ENCODE data around the gene JPH3. TPM values are rescaled to one million over a fixed set of nuclear protein-coding genes. Genes with fewer than 3 reads are reported as not detected.

Gene JPH3
- polyA plus RNA-seq, 2 of the 4 experiments (the other 2 are of a cell fraction): 0.36 to 1.6 TPM

DNA sequence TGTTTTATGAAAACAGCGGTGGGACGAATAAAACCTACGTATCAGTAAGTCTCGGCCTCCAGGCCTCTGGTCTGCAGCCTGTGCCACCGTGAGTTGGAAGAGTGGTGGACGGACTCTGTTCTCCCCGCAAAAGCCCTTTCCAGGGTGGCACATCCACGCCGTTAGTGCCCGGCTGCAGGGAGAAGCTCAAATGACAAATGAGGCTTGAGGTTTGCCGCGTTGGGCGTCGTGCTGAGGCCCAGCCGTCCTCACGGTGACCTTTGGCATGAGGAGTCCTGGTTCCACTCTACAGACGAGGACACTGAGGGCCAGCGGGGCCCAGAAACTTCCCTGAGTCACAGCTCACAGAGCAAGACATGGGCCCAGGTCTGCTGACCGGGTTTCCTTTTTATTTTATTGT lies 40.2 kb downstream of the JPH3 start:
- Histone ChIP-seq H3K4me1 (no peaks in the 10 kb centered on the region), H3K9me3 (no peaks in the 10 kb centered on the region), H3K4me2 (no peak overlapping the region), H3K27ac (no peak overlapping the region), H3K4me3 (no peak overlapping the region)
- ATAC-seq: no peak
- no peak for TF ChIP-seq FOSB (CRISPR knock-in tag; IDR thresholded peaks at IDR 0.05)
- no peak for TF ChIP-seq TP53 (CRISPR knock-in tag; IDR thresholded peaks at IDR 0.05)
- TF ChIP-seq ZNF302 (CRISPR knock-in tag; IDR thresholded peaks at IDR 0.05): no peak
- no peak for TF ChIP-seq KDM1A (IDR thresholded peaks at IDR 0.05; ENCODE audit: low read depth)
- no peak for TF ChIP-seq PHF8 (IDR thresholded peaks at IDR 0.05; ENCODE audit: borderline replicate concordance, low read depth)
- no peak for TF ChIP-seq MAX (IDR thresholded peaks at IDR 0.05)
- TF ChIP-seq, protein P1, sequence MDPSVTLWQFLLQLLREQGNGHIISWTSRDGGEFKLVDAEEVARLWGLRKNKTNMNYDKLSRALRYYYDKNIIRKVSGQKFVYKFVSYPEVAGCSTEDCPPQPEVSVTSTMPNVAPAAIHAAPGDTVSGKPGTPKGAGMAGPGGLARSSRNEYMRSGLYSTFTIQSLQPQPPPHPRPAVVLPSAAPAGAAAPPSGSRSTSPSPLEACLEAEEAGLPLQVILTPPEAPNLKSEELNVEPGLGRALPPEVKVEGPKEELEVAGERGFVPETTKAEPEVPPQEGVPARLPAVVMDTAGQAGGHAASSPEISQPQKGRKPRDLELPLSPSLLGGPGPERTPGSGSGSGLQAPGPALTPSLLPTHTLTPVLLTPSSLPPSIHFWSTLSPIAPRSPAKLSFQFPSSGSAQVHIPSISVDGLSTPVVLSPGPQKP (IDR thresholded peaks at IDR 0.05; ENCODE audit: low read depth, low read length): no peak
- TF ChIP-seq ZFP36 (IDR thresholded peaks at IDR 0.05; ENCODE audit: borderline replicate concordance, partially characterized antibody): no peak
- TF ChIP-seq HES2 (IDR thresholded peaks at IDR 0.05): no peak
- no peak for TF ChIP-seq MAFK (IDR thresholded peaks at IDR 0.05; ENCODE audit: partially characterized antibody)
- no peak for TF ChIP-seq MAZ (IDR thresholded peaks at IDR 0.05; ENCODE audit: borderline replicate concordance, low read depth, low read length)
- TF ChIP-seq RAD21 (conservative IDR thresholded peaks at IDR 0.05 in 1 of 2, IDR thresholded peaks at IDR 0.05 in 1 of 2): no peak
- TF ChIP-seq FOXS1 (CRISPR knock-in tag; IDR thresholded peaks at IDR 0.05): no peak
- no peak for TF ChIP-seq TFCP2L1 (CRISPR knock-in tag; IDR thresholded peaks at IDR 0.05)
- TF ChIP-seq, protein P2, sequence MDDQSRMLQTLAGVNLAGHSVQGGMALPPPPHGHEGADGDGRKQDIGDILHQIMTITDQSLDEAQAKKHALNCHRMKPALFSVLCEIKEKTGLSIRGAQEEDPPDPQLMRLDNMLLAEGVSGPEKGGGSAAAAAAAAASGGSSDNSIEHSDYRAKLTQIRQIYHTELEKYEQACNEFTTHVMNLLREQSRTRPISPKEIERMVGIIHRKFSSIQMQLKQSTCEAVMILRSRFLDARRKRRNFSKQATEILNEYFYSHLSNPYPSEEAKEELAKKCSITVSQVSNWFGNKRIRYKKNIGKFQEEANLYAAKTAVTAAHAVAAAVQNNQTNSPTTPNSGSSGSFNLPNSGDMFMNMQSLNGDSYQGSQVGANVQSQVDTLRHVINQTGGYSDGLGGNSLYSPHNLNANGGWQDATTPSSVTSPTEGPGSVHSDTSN (IDR thresholded peaks at IDR 0.05): no peak
- ChIA-PET CTCF (interaction anchor here (1.1 to 1.9 kb wide), 2 partner anchors 91 to 226 kb away, joined by 3 to 6 read pairs; no protein-coding TSS in a partner anchor), POLR2A (no interaction called here)
- DNase-seq (ENCODE audit: low read depth in 1 of 2, low spot score in 1 of 2): no peak
- 70% methylated on average over 19 of the region's 19 CpGs for WGBS (ENCODE audit: missing lambda C conversion rate)
- FAIRE-seq: no peak

DNA sequence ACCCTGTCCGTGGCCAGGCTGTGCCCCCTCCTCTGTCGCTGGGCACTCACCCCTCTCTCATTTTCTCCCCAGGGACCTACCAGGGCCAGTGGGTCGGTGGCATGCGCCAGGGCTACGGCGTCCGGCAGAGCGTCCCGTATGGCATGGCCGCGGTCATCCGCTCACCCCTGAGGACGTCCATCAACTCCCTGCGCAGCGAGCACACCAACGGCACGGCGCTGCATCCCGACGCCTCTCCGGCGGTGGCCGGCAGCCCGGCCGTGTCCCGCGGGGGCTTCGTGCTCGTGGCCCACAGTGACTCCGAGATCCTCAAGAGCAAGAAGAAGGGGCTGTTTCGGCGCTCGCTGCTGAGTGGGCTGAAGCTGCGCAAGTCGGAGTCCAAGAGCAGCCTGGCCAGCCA lies 41.9 kb downstream of the JPH3 start:
- POLR2A ChIA-PET: no interaction called here
- Histone ChIP-seq H3K4me1 (peaks cover 7% of the 10 kb centered on the region), H3K4me3 (no peak overlapping the region), H3K4me2 (no peak overlapping the region), H3K9me3 (no peaks in the 10 kb centered on the region), H3K27ac (no peak overlapping the region)
- 86% methylated on average over 35 of the region's 35 CpGs for WGBS (ENCODE audit: missing lambda C conversion rate)
- DNase-seq (ENCODE audit: low read depth in 1 of 2, low spot score in 1 of 2): no peak
- ATAC-seq: no peak
- no peak for TF ChIP-seq CHD4 (IDR thresholded peaks at IDR 0.05; ENCODE audit: borderline replicate concordance)
- TF ChIP-seq EHF (CRISPR knock-in tag; IDR thresholded peaks at IDR 0.05): no peak
- no peak for TF ChIP-seq JUN (IDR thresholded peaks at IDR 0.05)
- no peak for TF ChIP-seq TP53 (CRISPR knock-in tag; IDR thresholded peaks at IDR 0.05)
- TF ChIP-seq MAX (IDR thresholded peaks at IDR 0.05): no peak
- TF ChIP-seq MAZ (IDR thresholded peaks at IDR 0.05; ENCODE audit: borderline replicate concordance, low read depth, low read length): no peak
- TF ChIP-seq HOXA7 (CRISPR knock-in tag; IDR thresholded peaks at IDR 0.05): no peak
- no peak for TF ChIP-seq RAD21 (conservative IDR thresholded peaks at IDR 0.05 in 1 of 2, IDR thresholded peaks at IDR 0.05 in 1 of 2)
- no peak for TF ChIP-seq RFX5 (IDR thresholded peaks at IDR 0.05)
- no peak for TF ChIP-seq KDM1A (IDR thresholded peaks at IDR 0.05; ENCODE audit: low read depth)
- no peak for TF ChIP-seq CHD2 (IDR thresholded peaks at IDR 0.05; ENCODE audit: low read length, partially characterized antibody)
- no peak for TF ChIP-seq EP300 (IDR thresholded peaks at IDR 0.05)
- no peak for TF ChIP-seq POLR2AphosphoS2 (conservative IDR thresholded peaks at IDR 0.05; ENCODE audit: low read length)
- TF ChIP-seq ZFP36 (IDR thresholded peaks at IDR 0.05; ENCODE audit: borderline replicate concordance, partially characterized antibody): no peak
- no peak for TF ChIP-seq CEBPB (IDR thresholded peaks at IDR 0.05)
- no peak for TF ChIP-seq PHF8 (IDR thresholded peaks at IDR 0.05; ENCODE audit: borderline replicate concordance, low read depth)
- TF ChIP-seq BCL3 (IDR thresholded peaks at IDR 0.05): no peak
- no peak for TF ChIP-seq USF2 (IDR thresholded peaks at IDR 0.05)
- CTCF ChIA-PET: interaction anchor here (1.4 to 13.7 kb wide), 2 partner anchors 8 to 55 kb away, joined by 6 to 150 read pairs; no protein-coding TSS in a partner anchor
- FAIRE-seq: no peak
